Measurements from ENCODE around the gene URGCP. TPM values are rescaled to one million over a fixed set of nuclear protein-coding genes. Genes with fewer than 3 reads are reported as not detected.

URGCP gene
- total RNA-seq, 1 donor from 2014 or later = 21.1 TPM

- no peaks in the 10 kb centered on the region for H3K27me3 ChIP-seq
- no peaks in the 10 kb centered on the region for H3K9me3 ChIP-seq
- no peak for TF ChIP-seq CTCF (IDR thresholded peaks at IDR 0.05)
- no peak for TF ChIP-seq POLR2A (IDR thresholded peaks at IDR 0.05)
- TF ChIP-seq POLR2AphosphoS5 (IDR thresholded peaks at IDR 0.05; ENCODE audit: insufficient read depth in 1 of 2, low read depth in 1 of 2) = no peak
- H3K27ac ChIP-seq = peak overlapping the region; percentile 98
- DNase-seq (ENCODE audit: extremely low spot score in 2 of 2) = no peak
- no peak overlapping the region for H3K4me3 ChIP-seq
- intact Hi-C loops (cut with DNase I) = no loop called here
- H3K36me3 ChIP-seq = peaks cover 0 to 21% of the 10 kb centered on the region in 2 donors
- H3K4me1 ChIP-seq = peaks cover 55% of the 10 kb centered on the region
These were observed 35.3 kb downstream of the URGCP start for GRCh38 chr7:43871064-43871463.

- Histone ChIP-seq H3K9me3 (no peaks in the 10 kb centered on the region), H3K4me1 (peaks cover 55% of the 10 kb centered on the region), H3K36me3 (peaks cover 0 to 16% of the 10 kb centered on the region in 2 donors), H3K4me3 (peak overlapping the region; percentile 88 to 93), H3K27ac (peak overlapping the region; percentile 98), H3K27me3 (no peaks in the 10 kb centered on the region)
- no peak for DNase-seq (ENCODE audit: extremely low spot score in 2 of 2)
- TF ChIP-seq POLR2AphosphoS5 (IDR thresholded peaks at IDR 0.05; ENCODE audit: insufficient read depth in 1 of 2, low read depth in 1 of 2) (no peak), POLR2A (IDR thresholded peaks at IDR 0.05) (no peak), CTCF (IDR thresholded peaks at IDR 0.05) (no peak)
- intact Hi-C loops (cut with DNase I) = no loop called here
These were observed 36.1 kb downstream of the URGCP start for GRCh38 chr7:43870316-43870715.

- H3K27ac ChIP-seq = peak overlapping the region; percentile 98
- no peaks in the 10 kb centered on the region for H3K9me3 ChIP-seq
- intact Hi-C loops (cut with DNase I) = no loop called here
- peaks cover 0 to 12% of the 10 kb centered on the region in 2 donors for H3K36me3 ChIP-seq
- TF ChIP-seq CTCF (IDR thresholded peaks at IDR 0.05) = no peak
- no peak for TF ChIP-seq POLR2A (IDR thresholded peaks at IDR 0.05)
- peak; percentile 79 to 85 for TF ChIP-seq POLR2AphosphoS5 (IDR thresholded peaks at IDR 0.05; ENCODE audit: insufficient read depth in 1 of 2, low read depth in 1 of 2)
- no peaks in the 10 kb centered on the region for H3K27me3 ChIP-seq
- H3K4me1 ChIP-seq = peaks cover 55% of the 10 kb centered on the region
- H3K4me3 ChIP-seq = peak overlapping the region; percentile 88 to 93
- no peak for DNase-seq (ENCODE audit: extremely low spot score in 2 of 2)
These were observed 36.5 kb downstream of the URGCP start for GRCh38 chr7:43869867-43870240.

GRCh38 chr7:43869006-43869866 is 37.2 kb downstream of the URGCP start, which contains the start of gene MRPS24:
Gene MRPS24 (minus strand): TSS chr7:43869517. CDS start chr7:43869495, 22 bp downstream.
- Histone ChIP-seq H3K36me3 (peaks cover 0 to 11% of the 10 kb centered on the region in 2 donors), H3K27ac (peak within 1 kb of the TSS; percentile 98), H3K4me1 (peaks cover 53% of the 10 kb centered on the region), H3K27me3 (no peaks in the 10 kb centered on the region), H3K9me3 (no peaks in the 10 kb centered on the region), H3K4me3 (peak within 1 kb of the TSS; percentile 88 to 93)
- intact Hi-C loops (cut with DNase I) = no loop called here
- TF ChIP-seq CTCF (IDR thresholded peaks at IDR 0.05) (no peak), POLR2AphosphoS5 (IDR thresholded peaks at IDR 0.05; ENCODE audit: insufficient read depth in 1 of 2, low read depth in 1 of 2) (peak in 1 of 2 donors; percentile 97), POLR2A (IDR thresholded peaks at IDR 0.05) (peak in 1 of 2 donors; percentile 28)
- DNase-seq (ENCODE audit: extremely low spot score in 2 of 2) = peak in 1 of 2 donors; percentile 96

GRCh38 chr7:43868681-43869005 is 37.8 kb downstream of the URGCP start:
- peak overlapping the region; percentile 88 to 93 for H3K4me3 ChIP-seq
- no peaks in the 10 kb centered on the region for H3K9me3 ChIP-seq
- H3K36me3 ChIP-seq = peaks cover 0 to 11% of the 10 kb centered on the region in 2 donors
- peaks cover 47% of the 10 kb centered on the region for H3K4me1 ChIP-seq
- no peak for TF ChIP-seq POLR2AphosphoS5 (IDR thresholded peaks at IDR 0.05; ENCODE audit: insufficient read depth in 1 of 2, low read depth in 1 of 2)
- TF ChIP-seq POLR2A (IDR thresholded peaks at IDR 0.05) = no peak
- no peak for TF ChIP-seq CTCF (IDR thresholded peaks at IDR 0.05)
- intact Hi-C loops (cut with DNase I) = no loop called here
- no peaks in the 10 kb centered on the region for H3K27me3 ChIP-seq
- peak overlapping the region; percentile 98 for H3K27ac ChIP-seq
- no peak for DNase-seq (ENCODE audit: extremely low spot score in 2 of 2)
